A673 (cell line): Measurements from ENCODE around the gene KDM4B.

ENCODE experiments used
- CTCF ChIP-seq: fragments of 300-800, 200-600 bp; sonication (generic); conservative IDR thresholded peaks from 2 replicates; pipeline ENCODE4 v1.5.1; 2017; ENCODE audit warnings: low read depth, mild to moderate bottlenecking, antibody characterized with exemption, low read length, moderate library complexity, mixed read lengths
- EZH2 ChIP-seq: fragments of 200-600 bp; sonication (generic); IDR thresholded peaks from 2 replicates; pipeline ENCODE4 v1.6.1; 2017; ENCODE audit warnings: borderline replicate concordance, low read depth, mild to moderate bottlenecking, mixed read lengths, antibody characterized with exemption, low read length; ENCODE audit not compliant: poor library complexity, severe bottlenecking

- TF ChIP-seq CTCF = no peak
- no peak for TF ChIP-seq EZH2
Measured at GRCh38 chr19:5067678-5068077, 98.8 kb downstream of the KDM4B start.
